GM21360 (cell line): ENCODE measurements around the gene UBR4.

Experiments used
- ATAC-seq: cut with Tn5 transposase; IDR thresholded peaks from one replicate; pipeline ENCODE4 v1.9.1; 2021; ENCODE audit warnings: mild to moderate bottlenecking, moderate library complexity; ENCODE audit not compliant: unreplicated experiment

UBR4 gene

GRCh38 chr1:19149736-19150135 lies 60.3 kb downstream of the UBR4 start:
- no peak for ATAC-seq

GRCh38 chr1:19140465-19140864 lies 69.6 kb downstream of the UBR4 start:
- no peak for ATAC-seq

- no peak for ATAC-seq
These were observed 70.4 kb downstream of the UBR4 start for GRCh38 chr1:19139711-19140110.

- ATAC-seq, result no peak
These were observed 71.0 kb downstream of the UBR4 start for GRCh38 chr1:19138958-19139581.

DNA sequence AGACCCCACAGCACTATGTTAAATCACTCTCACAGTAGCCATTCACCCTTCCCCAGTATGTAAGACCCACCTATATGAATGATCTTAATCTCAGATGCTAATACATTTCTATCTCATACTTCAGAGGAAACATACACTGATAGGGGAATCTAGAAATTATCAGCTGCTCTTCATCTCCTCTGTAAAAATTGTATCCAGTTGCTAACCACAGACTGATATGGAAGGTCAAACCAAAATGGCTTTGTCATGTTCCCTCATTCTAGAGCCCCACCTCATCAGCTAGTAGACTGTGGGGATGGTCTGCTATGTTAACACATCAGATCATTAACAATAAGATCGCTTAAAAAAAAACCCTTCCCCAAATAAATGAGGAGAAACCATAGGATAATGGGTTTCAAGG lies 71.7 kb downstream of the UBR4 start:
- no peak for ATAC-seq

- ATAC-seq, result no peak
These were observed 72.9 kb downstream of the UBR4 start for GRCh38 chr1:19137158-19137557.

DNA sequence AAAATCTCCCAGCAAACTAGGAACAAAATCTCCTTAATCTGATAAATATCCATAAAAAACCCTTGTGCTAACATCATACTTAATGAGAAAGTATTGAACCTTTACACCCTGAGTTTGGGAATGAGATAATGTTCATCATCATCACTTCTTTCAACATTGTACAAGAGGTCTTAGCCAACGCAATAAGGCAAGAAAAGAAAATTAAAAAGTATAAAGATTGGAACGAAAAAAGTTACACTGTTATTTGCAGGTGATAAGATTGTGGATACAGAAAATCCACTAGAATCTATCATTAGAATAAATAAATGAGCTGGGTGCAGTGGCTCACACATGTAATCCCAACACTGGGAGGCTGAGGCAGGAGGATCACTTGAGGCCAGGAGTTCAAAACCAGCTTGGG lies 76.7 kb downstream of the UBR4 start:
- no peak for ATAC-seq

DNA sequence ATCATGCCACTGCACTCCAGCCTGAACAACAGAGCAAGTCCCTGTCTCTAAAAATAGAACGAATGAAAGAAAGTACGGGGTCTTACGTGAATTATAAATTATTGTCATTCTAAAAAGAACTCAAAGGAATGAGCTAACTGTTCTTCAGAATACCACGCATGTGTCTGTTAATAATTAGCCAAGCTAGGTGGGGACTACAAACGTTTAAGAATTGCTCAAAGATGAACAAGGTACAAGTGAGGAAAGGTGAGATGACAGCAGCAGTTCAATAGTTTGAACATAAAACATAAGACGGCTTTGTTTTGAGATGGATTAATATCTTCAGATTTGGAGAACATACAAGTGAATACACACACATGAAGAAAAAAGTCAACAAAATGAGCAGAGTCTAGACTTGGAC lies 79.6 kb downstream of the UBR4 start:
- no peak for ATAC-seq

GRCh38 chr1:19128968-19129514 lies 81.0 kb downstream of the UBR4 start:
- no peak for ATAC-seq

DNA sequence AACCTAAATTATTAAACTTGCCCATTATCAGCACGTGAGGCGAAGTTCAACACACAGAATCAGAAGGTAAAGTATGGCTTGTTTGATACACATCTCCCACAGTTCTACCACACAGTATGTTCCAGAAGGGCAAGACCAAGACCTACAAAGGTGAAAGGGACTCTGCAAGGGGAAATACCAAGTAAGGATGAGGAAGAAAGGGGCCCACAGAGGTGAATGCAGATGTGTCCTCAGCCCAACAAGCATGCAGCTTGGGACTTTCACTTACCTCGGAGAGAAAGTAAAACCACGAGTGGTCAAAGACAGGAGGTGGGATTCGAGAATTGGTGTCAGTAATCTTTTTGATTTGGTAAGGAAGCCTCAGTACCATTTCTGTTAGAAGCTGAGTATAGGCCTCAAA lies 85.8 kb downstream of the UBR4 start:
- ATAC-seq, result no peak

DNA sequence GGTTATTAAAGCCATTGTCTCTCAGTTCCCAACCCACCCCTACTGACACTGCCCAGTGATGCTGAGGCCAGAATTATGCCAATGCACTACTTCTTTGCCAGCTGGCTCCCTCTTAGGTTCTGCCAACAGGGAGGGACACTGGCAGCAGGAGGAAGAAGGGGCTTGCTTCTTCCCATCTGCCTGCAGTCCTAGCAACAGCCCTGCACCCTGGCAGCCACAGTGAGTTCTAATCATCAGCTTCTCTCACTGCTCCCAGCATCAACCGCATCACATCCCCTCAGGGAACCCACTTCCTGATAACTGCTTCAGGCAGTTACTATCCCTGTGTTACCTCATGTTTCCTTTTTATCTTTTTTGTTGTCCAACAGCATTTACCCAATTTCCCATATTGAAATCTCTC lies 86.2 kb downstream of the UBR4 start:
- ATAC-seq, result no peak

GRCh38 chr1:19122668-19123067 lies 87.4 kb downstream of the UBR4 start:
- ATAC-seq, result no peak

DNA sequence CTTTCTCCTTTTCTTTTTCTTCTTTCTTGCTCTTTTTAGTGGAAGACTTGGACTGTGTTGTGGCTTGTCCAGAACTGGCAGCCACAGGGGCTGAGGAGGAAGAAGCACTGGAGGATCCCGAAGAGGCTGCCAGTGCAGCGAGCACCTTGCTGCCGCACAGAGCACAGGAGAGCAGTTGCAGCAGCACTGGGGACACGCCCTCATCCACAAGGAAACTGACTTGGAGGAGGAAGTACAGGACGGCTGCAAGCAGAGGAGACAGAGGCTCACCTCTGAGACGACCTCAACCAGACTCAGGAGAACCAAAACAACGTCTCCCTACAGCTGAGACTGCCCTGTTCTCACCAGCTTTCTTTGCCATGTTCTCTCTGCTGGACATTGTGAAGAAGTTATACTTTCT lies 88.9 kb downstream of the UBR4 start:
- no peak for ATAC-seq

DNA sequence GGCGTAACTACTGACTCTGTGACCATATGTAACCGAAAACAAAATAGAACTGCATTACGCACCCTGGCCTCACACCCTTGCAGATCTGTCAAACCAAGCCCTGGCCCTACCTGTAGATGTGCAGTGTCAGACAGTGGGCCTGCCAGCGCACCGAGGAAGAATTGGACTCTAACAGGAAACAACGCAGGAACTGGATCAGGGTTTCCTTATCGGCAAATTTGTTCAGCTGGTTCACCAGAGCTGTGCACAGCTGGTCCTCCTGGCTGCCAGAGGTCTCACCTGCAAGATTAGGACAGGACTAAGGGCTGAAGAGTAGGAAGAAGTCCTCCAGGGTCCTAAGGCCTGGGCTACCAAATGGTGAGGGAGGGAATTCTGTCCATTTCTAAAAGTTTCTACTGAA lies 90.0 kb downstream of the UBR4 start:
- no peak for ATAC-seq

DNA sequence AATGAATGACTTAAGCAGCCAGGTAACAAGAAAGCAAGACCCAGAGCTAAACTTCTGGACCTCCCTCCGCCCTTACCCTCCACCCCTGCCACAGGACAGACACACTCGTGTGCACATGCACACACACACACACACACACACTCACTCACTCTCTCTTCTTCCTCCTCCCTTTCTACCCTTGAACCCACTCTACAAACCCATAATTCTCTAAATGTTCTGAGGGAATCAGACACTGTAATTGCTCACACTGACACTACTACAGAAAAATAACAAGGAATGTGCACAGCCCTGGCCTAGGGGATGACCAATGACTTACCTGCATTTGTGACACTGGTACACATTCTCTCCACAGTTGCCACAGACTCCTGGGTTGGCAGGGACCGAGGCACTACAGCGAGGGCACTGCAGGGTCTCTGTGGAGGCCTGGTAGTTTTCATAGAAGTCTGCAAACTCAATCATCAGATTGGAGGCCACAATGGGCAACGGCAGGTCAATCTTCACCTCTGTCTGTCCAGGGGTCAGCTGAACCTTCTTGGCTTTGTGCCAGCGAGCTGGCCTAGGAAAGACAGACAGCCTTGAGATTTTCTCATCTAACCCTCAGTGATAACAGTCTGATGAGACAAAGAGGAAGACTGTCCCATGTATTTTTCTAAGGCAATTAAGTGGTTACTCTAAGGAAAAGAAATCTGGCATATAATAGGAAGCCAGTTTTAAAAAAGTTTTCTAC lies 94.8 kb downstream of the UBR4 start:
- no peak for ATAC-seq

DNA sequence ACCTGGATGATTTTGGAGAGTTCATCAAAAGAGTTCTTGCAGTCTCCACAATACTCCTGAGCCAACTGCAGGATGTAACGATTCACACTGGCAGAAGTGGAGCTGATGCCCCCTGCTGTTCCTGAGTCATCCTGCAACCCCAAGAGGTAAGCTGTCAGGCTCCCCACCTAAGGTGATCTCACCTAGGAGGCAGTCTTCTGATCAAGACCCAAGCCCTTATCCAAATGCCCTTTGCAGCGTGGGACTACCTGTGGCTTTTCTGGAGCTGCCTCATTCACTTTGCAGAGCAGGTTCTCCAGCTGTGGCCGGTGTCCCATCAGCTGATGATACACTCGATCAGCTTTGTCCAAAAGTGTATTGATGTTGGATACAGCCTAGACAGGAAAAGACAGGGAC lies 96.4 kb downstream of the UBR4 start:
- ATAC-seq, result no peak

DNA sequence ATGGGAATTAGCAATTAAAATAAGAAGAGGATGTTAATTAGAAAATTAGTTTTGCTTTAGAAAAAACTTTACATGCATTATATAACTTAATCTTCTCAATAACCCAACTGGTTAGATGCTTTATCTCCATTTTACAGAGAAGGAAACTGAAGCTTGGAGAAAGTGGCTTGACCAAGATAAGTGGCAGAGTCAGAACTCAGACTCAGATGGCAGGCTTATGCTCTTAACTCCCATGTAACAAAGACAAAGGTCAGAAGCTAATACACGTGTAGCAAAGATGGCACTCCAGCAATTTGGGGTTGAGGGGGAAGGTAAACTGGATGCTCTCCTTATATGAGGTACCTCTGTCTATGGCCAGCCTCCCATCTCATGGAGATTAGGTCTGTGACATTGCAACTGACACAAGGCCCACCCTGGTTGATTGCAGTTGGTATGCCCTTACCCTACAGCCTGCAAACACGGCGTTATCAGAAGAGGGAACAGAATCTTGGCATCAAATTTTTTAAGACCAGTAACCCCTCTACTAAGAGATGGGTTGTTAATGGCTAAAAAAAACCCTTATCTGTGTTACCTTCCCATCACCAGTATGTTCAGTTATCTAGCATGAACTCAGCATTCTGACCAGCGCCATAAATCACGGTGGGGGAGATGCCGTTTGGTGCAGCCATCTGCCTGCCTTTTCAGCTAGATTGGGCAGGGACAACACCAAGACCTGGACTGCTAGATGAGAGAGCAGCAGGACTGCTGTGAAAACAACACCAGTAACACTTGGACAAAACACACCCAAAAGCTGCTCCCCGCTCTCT lies 97.0 kb downstream of the UBR4 start:
- no peak for ATAC-seq

DNA sequence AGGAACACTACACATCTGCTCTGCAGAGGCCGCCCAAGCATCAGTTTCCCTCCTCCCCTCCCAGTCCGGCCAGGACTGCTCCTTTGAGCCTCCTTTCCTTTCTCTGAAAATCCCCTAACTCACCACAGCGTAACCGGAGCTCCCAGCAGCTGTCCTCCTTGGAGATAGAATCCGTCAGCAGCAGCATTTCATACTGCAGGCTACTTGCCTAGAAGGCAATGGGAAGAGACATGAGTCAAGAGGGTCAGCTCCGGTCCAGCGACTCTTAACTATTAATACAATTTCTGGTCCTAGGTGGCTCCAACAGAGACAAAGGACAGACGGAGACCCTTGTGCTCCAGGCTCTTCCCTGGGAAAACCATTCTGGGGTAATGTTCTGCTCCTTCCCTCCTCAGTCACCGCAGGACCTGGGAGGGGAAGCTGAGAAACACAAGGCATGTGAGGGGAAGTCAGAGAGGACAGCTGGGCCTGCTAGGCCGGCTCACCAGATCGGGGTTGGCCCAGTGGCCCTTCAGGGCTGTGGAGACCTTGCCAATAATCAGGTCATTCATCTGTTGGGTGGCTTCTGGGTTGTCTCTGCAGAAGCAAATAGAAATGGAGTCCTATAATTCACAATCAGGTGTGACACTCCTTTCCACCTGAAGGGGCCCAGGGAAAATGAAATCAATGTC lies 99.7 kb downstream of the UBR4 start:
- ATAC-seq, result no peak

- ATAC-seq, result no peak
These were observed 100.5 kb downstream of the UBR4 start for GRCh38 chr1:19109545-19109944.

- no peak for ATAC-seq
These were observed 108.8 kb downstream of the UBR4 start for GRCh38 chr1:19101244-19101643.

DNA sequence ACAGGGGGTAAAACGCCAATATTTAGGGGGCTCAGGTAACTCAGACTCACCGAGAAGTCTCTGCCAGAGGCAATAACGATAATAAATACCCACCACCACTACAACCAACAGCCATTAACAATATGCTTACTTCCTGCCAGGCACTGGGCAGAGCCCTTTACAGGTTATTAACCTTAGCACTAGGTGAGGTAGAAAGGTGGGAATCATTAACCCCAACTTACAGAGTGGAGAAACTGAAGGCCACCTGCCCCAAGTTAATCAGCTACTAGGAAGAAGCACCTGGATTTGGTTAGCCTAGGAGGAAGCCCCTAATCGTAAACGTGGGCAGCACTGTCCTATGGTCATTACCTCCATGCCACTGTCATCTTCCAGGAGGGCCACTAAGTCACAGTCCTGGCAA lies 110.0 kb downstream of the UBR4 start:
- ATAC-seq, result no peak
